Measurements from ENCODE around the gene ENDOD1.
"Not testable (repeated sequence)": the region's sequence is repeated elsewhere in the genome, so short reads cannot be mapped to it uniquely, and the experiment has no call there.

The ENDOD1 gene

DNA sequence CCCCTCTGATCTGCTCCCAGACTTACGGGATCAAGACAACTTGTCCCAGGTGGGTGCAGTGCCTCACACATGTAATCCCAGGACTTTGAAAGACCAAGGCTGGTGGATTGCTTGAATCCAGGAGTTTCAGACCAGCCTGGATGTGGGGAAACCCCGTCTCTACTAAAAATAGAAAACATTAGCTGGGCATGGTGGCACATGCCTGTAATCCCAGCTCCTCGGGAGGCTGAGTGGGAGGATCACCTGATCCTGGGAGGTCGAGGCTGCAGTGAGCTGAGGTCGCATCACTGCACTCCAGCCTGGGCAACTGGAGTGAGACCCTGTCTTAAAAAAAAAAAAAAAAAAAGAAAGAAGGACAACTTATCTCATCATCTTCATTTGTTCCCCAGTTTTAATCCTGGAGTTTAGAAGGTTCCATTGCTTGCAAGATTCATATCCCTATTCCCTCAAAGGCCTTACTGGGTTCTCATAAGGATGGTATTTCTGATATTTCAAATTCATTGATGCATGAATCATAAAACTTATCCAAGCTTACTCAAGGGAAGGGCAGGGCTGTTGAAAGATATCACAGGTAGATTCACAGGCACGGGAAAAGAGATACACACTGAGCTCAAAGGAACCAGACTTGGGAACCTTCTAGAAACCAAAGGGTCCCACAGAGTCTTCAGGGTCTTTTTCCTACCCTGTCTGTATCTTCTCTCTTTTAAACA is 14.6 kb downstream of the ENDOD1 start:
- no peak for DNase-seq

DNA sequence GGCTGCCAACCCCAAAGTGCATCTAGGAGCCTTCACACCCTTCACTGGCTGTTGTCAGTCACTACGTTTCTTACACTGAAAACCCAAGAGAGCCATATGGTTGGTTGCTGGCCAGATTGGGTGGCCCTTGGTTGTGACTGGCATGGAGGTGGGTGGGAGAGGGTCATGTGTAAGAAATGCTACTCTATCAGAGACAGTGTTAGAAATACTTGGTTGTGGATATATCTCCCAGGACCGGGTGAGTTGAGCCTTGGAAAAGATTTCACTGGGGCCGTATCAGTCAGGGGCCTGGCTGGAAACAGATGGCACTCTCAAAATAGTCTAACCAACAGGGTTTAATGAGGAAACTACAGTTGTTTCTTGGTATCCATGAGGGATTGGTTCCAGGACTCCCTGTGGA is 15.2 kb downstream of the ENDOD1 start:
- no peak for DNase-seq

GRCh38 chr11:95108159-95108611 is 18.5 kb downstream of the ENDOD1 start:
- no peak for DNase-seq

DNA sequence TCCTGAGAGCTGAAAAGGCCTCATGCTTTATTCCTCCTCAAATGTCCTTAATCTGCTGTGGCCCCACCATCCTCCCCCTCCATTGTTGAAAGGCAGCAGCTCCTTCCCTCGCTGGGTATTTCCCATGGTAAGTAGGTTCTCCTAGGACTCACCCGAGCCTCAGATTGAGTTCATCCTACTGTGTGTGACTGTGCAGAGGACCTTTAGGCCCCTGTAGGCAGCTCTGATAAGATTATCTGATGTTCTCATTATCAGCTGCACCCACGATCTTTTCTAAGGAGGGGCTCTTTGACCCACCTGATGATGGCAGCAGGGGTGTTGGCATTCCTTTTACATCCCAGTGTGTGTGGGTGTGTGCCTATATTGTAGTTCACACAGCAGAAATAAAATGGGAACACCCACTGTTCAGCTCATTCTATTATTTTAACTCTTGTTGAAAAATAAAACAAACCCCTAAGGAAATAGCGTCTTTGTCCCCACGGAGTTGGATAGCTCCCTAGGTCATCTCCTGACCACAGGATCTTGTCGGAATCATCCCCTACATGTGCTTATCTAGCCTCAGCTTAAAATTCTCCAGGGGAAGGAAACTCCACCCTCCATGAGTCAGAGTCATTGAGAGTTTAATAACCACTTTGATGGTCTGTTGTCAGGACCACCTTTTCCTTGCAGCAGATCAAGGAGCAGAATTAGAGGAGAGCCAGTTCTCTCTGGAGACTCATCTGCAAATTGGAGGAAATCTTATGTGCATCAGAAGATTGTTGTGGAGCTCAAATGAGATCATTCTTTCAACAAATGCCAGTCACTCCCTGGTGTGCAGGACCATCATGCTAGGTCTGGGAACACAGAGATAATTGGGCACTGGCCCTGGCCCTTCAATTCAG is 19.3 kb downstream of the ENDOD1 start:
- DNase-seq = no peak

DNA sequence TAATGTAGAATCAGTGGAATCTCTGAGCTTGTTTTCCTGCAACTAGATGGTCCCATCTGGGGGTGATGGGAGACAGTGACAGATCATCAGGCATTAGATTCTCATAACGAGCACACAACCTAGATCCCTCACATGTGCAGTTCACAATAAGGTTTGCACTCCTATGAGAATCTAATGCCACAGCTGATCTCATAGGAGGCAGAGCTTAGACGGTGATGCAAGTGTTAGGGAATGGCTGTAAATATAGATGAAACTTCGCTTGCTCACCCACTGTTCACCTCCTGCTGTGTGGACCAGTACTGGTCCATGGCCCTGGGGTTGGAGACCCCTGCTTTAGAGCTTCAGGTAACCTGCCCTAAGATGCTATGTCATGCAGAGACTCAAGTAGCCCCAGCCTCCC is 21.8 kb downstream of the ENDOD1 start:
- DNase-seq = not testable (repeated sequence)

DNA sequence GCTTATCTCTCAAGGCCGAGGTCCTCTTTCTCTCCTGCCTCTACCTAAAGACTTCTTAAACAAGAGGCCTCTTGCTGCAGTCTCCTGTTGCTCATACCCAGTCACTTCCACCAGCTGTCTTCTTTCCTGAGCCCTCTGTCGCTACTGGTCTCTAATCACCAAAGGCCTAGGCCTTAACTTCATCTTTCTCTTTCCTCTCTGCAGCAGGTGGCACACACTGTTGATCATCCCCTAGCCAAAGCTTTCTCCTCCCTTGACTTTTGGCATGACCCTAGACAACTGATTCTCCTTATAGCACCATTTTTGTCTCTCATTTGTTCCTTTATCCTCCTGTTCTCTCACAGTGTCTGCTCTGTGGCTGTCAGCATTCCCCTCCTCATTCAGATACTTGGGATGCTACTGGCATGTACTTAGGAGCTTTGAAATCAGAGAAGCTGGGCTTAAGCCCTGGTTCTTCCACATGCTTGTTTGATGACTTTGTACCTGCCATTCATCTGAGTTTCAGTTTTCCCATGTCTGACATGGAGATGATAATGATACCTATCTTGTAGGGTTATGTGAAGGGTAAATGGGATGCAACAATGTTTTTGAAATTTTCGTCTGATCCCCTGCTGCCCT is 22.4 kb downstream of the ENDOD1 start:
- DNase-seq = no peak

- DNase-seq = no peak
Observed at GRCh38 chr11:95115597-95115996, 26.0 kb downstream of the ENDOD1 start.

GRCh38 chr11:95119361-95120060 is 29.9 kb downstream of the ENDOD1 start:
- no peak for DNase-seq

DNA sequence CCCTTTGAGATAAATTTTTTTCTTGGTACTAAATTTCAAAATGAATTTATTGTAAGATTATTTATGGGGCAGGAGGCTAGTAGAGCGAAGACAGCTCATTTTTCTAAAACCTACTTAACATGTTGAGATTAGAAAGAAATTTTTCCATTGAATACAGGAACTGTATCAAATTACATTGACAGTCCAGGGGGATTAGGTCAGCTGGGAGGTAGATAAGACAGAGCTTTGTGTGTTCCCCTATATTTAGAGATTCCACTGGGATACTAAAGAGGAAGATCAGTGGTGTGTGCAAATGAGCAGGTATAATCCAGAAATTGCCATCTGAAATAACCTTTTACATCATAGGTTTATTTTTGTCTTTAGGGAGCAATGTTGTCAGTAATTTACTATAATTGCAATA is 32.1 kb downstream of the ENDOD1 start:
- DNase-seq = no peak

- no peak for DNase-seq
Observed at GRCh38 chr11:95123556-95123955, 33.9 kb downstream of the ENDOD1 start.

DNA sequence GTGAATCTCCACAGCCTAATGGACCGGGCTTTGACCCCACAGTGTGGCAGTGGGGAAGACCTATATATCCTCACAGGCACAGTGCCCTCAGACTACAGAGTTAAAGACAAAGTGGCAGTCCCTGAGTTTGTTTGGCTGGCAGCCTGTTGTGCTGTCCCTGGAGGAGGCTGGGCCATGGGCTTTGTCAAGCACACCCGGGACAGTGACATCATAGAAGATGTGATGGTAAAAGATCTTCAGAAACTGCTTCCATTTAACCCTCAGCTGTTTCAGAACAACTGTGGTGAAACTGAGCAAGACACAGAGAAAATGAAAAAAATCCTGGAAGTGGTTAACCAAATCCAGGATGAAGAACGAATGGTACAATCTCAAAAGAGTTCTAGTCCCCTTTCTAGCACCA is 39.0 kb downstream of the ENDOD1 start:
- DNase-seq = no peak

- DNase-seq = no peak
Observed at GRCh38 chr11:95132956-95133355, 43.3 kb downstream of the ENDOD1 start.

GRCh38 chr11:95134491-95134890 is 44.8 kb downstream of the ENDOD1 start:
- DNase-seq = peak; percentile 46

- DNase-seq = no peak
Observed at GRCh38 chr11:95135155-95135554, 45.5 kb downstream of the ENDOD1 start.

DNA sequence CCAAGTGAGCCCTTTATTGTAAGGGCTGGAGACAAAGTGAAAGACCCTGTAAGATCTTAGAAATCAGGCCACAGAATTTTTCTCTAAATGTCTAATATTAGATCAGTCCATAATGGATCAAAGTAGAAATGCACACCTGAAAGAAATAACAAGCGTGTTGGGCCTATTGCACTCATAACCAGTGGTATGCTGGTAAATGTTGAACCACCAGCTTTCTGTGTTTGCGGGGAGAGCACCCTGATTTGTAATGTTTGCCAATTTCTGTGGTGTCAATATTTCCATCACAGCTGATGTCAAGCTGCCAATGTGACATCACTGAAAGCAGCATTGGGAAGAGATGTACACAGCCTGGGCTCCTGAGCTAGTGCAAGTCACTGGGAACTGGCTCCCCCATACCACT is 46.2 kb downstream of the ENDOD1 start:
- DNase-seq = no peak

DNA sequence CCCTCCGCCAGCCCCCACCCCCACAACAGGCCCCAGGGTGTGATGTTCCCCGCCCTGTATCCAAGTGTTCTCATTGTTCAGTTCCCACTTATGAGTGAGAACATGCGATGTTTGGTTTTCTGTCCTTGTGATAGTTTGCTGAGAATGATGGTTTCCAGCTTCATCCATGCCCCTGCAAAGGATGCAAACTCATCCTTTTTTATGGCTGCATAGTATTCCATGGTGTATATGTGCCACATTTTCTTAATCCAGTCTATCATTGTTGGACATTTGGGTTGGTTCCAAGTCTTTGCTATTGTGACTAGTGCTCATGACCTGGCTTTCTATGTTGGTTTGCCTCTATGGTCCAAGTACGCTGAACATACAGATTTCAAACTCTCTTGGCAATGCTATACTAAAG is 47.1 kb downstream of the ENDOD1 start:
- DNase-seq = not testable (repeated sequence)

DNA sequence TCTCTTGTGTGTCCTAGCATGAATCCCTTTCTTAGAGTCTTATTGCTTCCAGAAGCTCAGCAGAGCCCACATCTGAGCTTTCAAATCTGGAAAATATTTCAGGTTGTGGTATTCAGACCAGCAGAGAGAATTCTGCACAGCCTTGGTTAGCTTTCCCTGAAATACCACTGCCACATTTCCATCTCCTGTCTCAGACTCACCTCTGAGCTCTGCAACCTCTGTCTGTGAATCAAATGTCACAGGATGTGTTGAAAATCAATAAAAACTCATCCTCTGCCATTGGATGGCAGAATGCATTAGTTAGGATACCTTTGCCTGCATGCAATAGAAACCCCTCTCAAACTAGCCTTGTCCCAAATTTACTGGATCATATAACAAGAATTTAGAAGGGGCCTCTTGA is 47.7 kb downstream of the ENDOD1 start:
- no peak for DNase-seq

DNA sequence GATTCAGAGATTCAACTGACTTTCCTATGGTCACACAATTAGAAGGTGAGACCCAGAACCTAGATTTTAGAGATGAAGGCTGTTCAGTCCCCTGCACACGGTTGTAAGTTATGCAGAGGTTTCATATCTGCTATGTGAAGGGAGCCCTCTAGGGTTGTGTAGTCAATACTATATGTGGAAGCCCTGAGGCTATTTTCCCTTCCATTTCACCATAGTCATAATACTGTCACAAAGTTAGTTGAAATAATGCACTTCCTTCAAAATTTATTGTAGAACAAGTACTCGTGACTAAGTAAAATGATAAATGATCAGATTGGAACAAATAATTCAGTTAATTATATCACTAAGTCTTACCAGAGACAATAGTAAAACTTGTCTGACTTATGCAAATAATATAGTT is 48.8 kb downstream of the ENDOD1 start:
- DNase-seq = no peak

- DNase-seq = no peak
Observed at GRCh38 chr11:95140397-95141033, 50.9 kb downstream of the ENDOD1 start.

DNA sequence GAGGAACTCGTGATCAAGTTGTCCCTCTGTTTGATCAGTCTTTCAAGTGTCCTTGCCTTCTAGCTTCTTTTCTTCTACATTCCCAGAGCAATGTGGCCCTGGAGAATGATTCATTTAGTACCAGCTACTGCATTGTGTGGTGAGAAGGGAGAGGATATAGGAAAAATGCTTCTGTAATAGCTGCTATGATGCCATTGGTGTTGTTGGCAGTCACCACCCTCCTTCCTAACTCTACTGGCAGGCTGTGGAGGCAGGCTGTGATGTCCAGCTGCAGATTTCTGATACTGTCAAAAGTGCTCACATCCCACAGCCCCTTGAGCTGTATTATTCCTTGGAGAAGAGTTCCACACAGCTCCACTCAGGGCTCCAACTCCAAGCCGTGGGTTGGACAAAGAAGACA is 52.8 kb downstream of the ENDOD1 start:
- no peak for DNase-seq

- DNase-seq = no peak
Observed at GRCh38 chr11:95143106-95143681, 53.5 kb downstream of the ENDOD1 start.
